Measurements from ENCODE around the gene KLHL29. TPM values are rescaled to one million over a fixed set of nuclear protein-coding genes. Genes with fewer than 3 reads are reported as not detected.
"Not testable (repeated sequence)": the region's sequence is repeated elsewhere in the genome, so short reads cannot be mapped to it uniquely, and the experiment has no call there.

Gene KLHL29
- total and polyA plus RNA-seq, 10 of the 15 experiments (the other 5 are each of a cell fraction or from before 2014, with no cell fraction given), result 1.4 to 19.5 (median 6.1) TPM

GRCh38 chr2:23348093-23348481 lies 36.9 kb upstream of the KLHL29 start:
- POLR2A ChIA-PET; FAIRE-seq; H3K9me3 ChIP-seq (replicated peaks; ENCODE audit: control insufficient read depth, insufficient read depth, low read length); RAD21 ChIA-PET (ENCODE audit: unreplicated experiment); ATAC-seq; DNase-seq (ENCODE audit: low read depth, low spot score); in situ Hi-C loops (cut with MboI); H3K9ac ChIP-seq (ENCODE audit: control insufficient read depth, insufficient read depth, low read length); H3K36me3 ChIP-seq (ENCODE audit: control insufficient read depth in 2 of 2, insufficient read depth in 2 of 2, low read length in 1 of 2); intact Hi-C loops (cut with micrococcal nuclease; ENCODE audit: unreplicated experiment); H3K4me2 ChIP-seq (ENCODE audit: control insufficient read depth, insufficient read depth); CTCF ChIA-PET; H4K20me1 ChIP-seq (ENCODE audit: control insufficient read depth, insufficient read depth); BruUV-seq (replicated peaks); H3K27ac ChIP-seq (ENCODE audit: control insufficient read depth, insufficient read depth); SMC1A ChIA-PET (ENCODE audit: uncharacterized antibody, unreplicated experiment); H3K4me3 ChIP-seq; H3K79me2 ChIP-seq (ENCODE audit: control insufficient read depth, insufficient read depth, low read length); H2AFZ ChIP-seq (ENCODE audit: control insufficient read depth, low read depth, low read length); H3K27me3 ChIP-seq (replicated peaks in 1 of 2; ENCODE audit: control insufficient read depth in 2 of 2, insufficient read depth in 2 of 2, low read length in 1 of 2): not testable (repeated sequence)
- WGBS (ENCODE audit: insufficient coverage, insufficient replicate concordance, low lambda C conversion rate, missing lambda C conversion rate), result 41% methylated on average over 8 of the region's 10 CpGs
- peaks cover 12% of the 10 kb centered on the region for H3K4me1 ChIP-seq (ENCODE audit: control insufficient read depth, insufficient read depth, low read length)
- TF ChIP-seq EGR1 (IDR thresholded peaks at IDR 0.05; ENCODE audit: borderline replicate concordance in 1 of 2, low read depth in 2 of 2, low read length in 2 of 2) (0 out of 3 replicates have a peak, but pooled peaks of 1 of the 2 experiments have one; percentile 12), TCF12 (IDR thresholded peaks at IDR 0.05; ENCODE audit: low read depth, low read length) (peak; percentile 79), TCF3 (IDR thresholded peaks at IDR 0.05; ENCODE audit: borderline replicate concordance, insufficient read depth, low read depth, low read length) (peak; percentile 88; the same call in 1 of the 2 replicates)

- ChIA-PET RAD21 (ENCODE audit: unreplicated experiment) (no interaction called here), CTCF (interaction anchor here (1.2 to 2.7 kb wide), 3 partner anchors 18 to 51 kb away, joined by 4 to 8 read pairs (median 4); no protein-coding TSS in a partner anchor), SMC1A (ENCODE audit: uncharacterized antibody, unreplicated experiment) (interaction anchor here (1.0 to 1.3 kb wide), 2 partner anchors 19 to 151 kb away, joined by 4 to 5 read pairs; no protein-coding TSS in a partner anchor), POLR2A (no interaction called here)
- intact Hi-C loops (cut with micrococcal nuclease; ENCODE audit: unreplicated experiment) (no loop called here), in situ Hi-C loops (cut with MboI) (no loop called here)
- Histone ChIP-seq H3K4me1 (ENCODE audit: control insufficient read depth, insufficient read depth, low read length) (peaks cover 18% of the 10 kb centered on the region), H3K4me3 (no peak overlapping the region), H4K20me1 (ENCODE audit: control insufficient read depth, insufficient read depth) (no peaks in the 10 kb centered on the region), H3K4me2 (ENCODE audit: control insufficient read depth, insufficient read depth) (no peak overlapping the region), H3K79me2 (ENCODE audit: control insufficient read depth, insufficient read depth, low read length) (no peaks in the 10 kb centered on the region), H3K9ac (ENCODE audit: control insufficient read depth, insufficient read depth, low read length) (no peak overlapping the region), H2AFZ (ENCODE audit: control insufficient read depth, low read depth, low read length) (no peak overlapping the region), H3K36me3 (ENCODE audit: control insufficient read depth in 2 of 2, insufficient read depth in 2 of 2, low read length in 1 of 2) (no peaks in the 10 kb centered on the region), H3K9me3 (replicated peaks; ENCODE audit: control insufficient read depth, insufficient read depth, low read length) (no peaks in the 10 kb centered on the region), H3K27me3 (replicated peaks in 1 of 2; ENCODE audit: control insufficient read depth in 2 of 2, insufficient read depth in 2 of 2, low read length in 1 of 2) (no peaks in the 10 kb centered on the region), H3K27ac (ENCODE audit: control insufficient read depth, insufficient read depth) (no peak overlapping the region)
- no peak for DNase-seq (ENCODE audit: low read depth, low spot score)
- BruUV-seq (replicated peaks), result no TSS peak
- no peak for ATAC-seq
- WGBS (ENCODE audit: insufficient coverage, insufficient replicate concordance, low lambda C conversion rate, missing lambda C conversion rate), result 78% methylated on average over 7 of the region's 7 CpGs
- FAIRE-seq, result no peak
- TF ChIP-seq USF1 (IDR thresholded peaks at IDR 0.05; ENCODE audit: borderline replicate concordance, extremely low read length, insufficient read depth, low read depth, low read length) (no peak), IRF3 (IDR thresholded peaks at IDR 0.05) (no peak), CUX1 (IDR thresholded peaks at IDR 0.05; ENCODE audit: insufficient replicate concordance, low read depth, low read length) (no peak), CBX5 (IDR thresholded peaks at IDR 0.05; ENCODE audit: low read depth) (no peak), RB1 (IDR thresholded peaks at IDR 0.05; ENCODE audit: borderline replicate concordance) (no peak), EZH2 (IDR thresholded peaks at IDR 0.05; ENCODE audit: borderline replicate concordance, control insufficient read depth, low read depth, low read length) (no peak)
Measured at GRCh38 chr2:23349508-23349907, 35.5 kb upstream of the KLHL29 start.
